AG04449 (cell line): ENCODE data around the gene ZFP36L2.

Experiments used
- CTCF ChIA-PET: fragments of 350-600 bp; formaldehyde crosslinking; extraction: SDS; loops from one replicate; lab custom pipeline; 2021; ENCODE audit warnings: antibody characterized with exemption; lab: Yijun Ruan, JAX
- POLR2A ChIA-PET: fragments of 400-600, 350-600 bp; formaldehyde crosslinking; extraction: SDS; loops from one replicate; lab custom pipeline; 2020; ENCODE audit warnings: antibody characterized with exemption, inconsistent platforms; lab: Yijun Ruan, JAX
- DNase-seq: peaks from one replicate; pipeline ENCODE4 v3.0.0-alpha.2; 2010; ENCODE audit warnings: low read depth, low spot score
- H3K4me3 ChIP-seq: 2 replicates; pipeline ENCODE4 v1.5.1; 2011; ENCODE audit warnings: low read depth, mild to moderate bottlenecking, control low read depth, low read length
- CTCF ChIP-seq: IDR thresholded peaks from one replicate; pipeline ENCODE4 v1.5.1; 2011; ENCODE audit warnings: mild to moderate bottlenecking, moderate library complexity, low read length, control low read depth, inconsistent platforms; ENCODE audit not compliant: insufficient read depth; ENCODE audit errors: missing control alignments

The ZFP36L2 gene

GRCh38 chr2:43175020-43175441 is 51.4 kb downstream of the ZFP36L2 start:
- DNase-seq: no peak
- ChIA-PET POLR2A (no interaction called here), CTCF (no interaction called here)

GRCh38 chr2:43174368-43174916 is 52.0 kb downstream of the ZFP36L2 start:
- CTCF ChIA-PET: no interaction called here
- TF ChIP-seq CTCF: no peak
- H3K4me3 ChIP-seq: no peak overlapping the region
- POLR2A ChIA-PET: no interaction called here
- DNase-seq: no peak

More at GRCh38 chr2:43175020-43175441, 51.4 kb downstream of the ZFP36L2 start:
- TF ChIP-seq CTCF: no peak
- no peak overlapping the region for H3K4me3 ChIP-seq
